Measurements from ENCODE around the gene CDK2. TPM values are rescaled to one million over a fixed set of nuclear protein-coding genes. Genes with fewer than 3 reads are reported as not detected.

CDK2 gene
- total and polyA plus RNA-seq, 9 of the 15 experiments (the other 6 are each of a cell fraction or from before 2014, with no cell fraction given): 17.4 to 213 (median 109) TPM

- TF ChIP-seq ZBTB11 (CRISPR knock-in tag; IDR thresholded peaks at IDR 0.05) (peak; percentile 38 to 93 (median 67); a peak in 4 of 6 replicates), ARID2 (IDR thresholded peaks at IDR 0.05) (no peak), SIN3A (IDR thresholded peaks at IDR 0.05; ENCODE audit: borderline replicate concordance in 2 of 2, control insufficient read depth in 1 of 2, low read depth in 2 of 2, low read length in 2 of 2) (peak in 1 of 2 experiments; percentile 27; a peak in 1 of 4 replicates), CREBBP (IDR thresholded peaks at IDR 0.05; ENCODE audit: low read depth, low read length) (no peak), JUN (IDR thresholded peaks at IDR 0.05; ENCODE audit: borderline replicate concordance, low read depth, low read length) (no peak), JUN (CRISPR knock-in tag; IDR thresholded peaks at IDR 0.05; ENCODE audit: borderline replicate concordance) (no peak), RBM22 (IDR thresholded peaks at IDR 0.05; ENCODE audit: low read depth, low read length, poor library complexity, severe bottlenecking) (peak; percentile 25), NKRF (IDR thresholded peaks at IDR 0.05; ENCODE audit: borderline replicate concordance) (peak; percentile 41; the same call in 1 of the 2 replicates), ZNF263 (CRISPR knock-in tag; IDR thresholded peaks at IDR 0.05; ENCODE audit: borderline replicate concordance) (peak; percentile 68), PATZ1 (CRISPR knock-in tag; IDR thresholded peaks at IDR 0.05; ENCODE audit: borderline replicate concordance) (no peak), ARNT (IDR thresholded peaks at IDR 0.05) (no peak), STAG1 (CRISPR knock-in tag; IDR thresholded peaks at IDR 0.05; ENCODE audit: borderline replicate concordance) (no peak), NR2C1 (IDR thresholded peaks at IDR 0.05) (peak; percentile 91), NR2C1 (tag; IDR thresholded peaks at IDR 0.05) (peak; percentile 94), FIP1L1 (IDR thresholded peaks at IDR 0.05; ENCODE audit: low read depth, low read length, poor library complexity, severe bottlenecking) (no peak), GABPB2 (CRISPR knock-in tag; conservative IDR thresholded peaks at IDR 0.05) (no peak)
Observed at GRCh38 chr12:55927588-55928502, 38.8 kb upstream of the CDK2 start, which contains the start of gene PYM1 (continued).
